Karpas-422 (cell line): ENCODE results near the gene F2RL3. TPM values are rescaled to one million over a fixed set of nuclear protein-coding genes. Genes with fewer than 3 reads are reported as not detected.
"Not testable (repeated sequence)": the region's sequence is repeated elsewhere in the genome, so short reads cannot be mapped to it uniquely, and the experiment has no call there.

Experiments
- DNase-seq: peaks from one replicate; pipeline ENCODE4 v3.0.0-alpha.2; 2015
- H2AFZ ChIP-seq: fragments of 200-600 bp; sonication (generic); 2 replicates; pipeline ENCODE4 v1.6.1; 2014; ENCODE audit warnings: antibody characterized with exemption, low read length, mixed read lengths
- H3K27ac ChIP-seq: fragments of 200-600 bp; sonication (generic); 2 replicates; pipeline ENCODE4 v1.5.1; 2014; ENCODE audit warnings: mild to moderate bottlenecking, low read length, moderate library complexity
- H3K27me3 ChIP-seq: fragments of 200-600 bp; sonication (generic); 2 replicates; pipeline ENCODE4 v1.6.1; 2014; ENCODE audit warnings: low read length, mixed read lengths
- H3K36me3 ChIP-seq: fragments of 200-600 bp; sonication (generic); 2 replicates; pipeline ENCODE4 v1.6.1; 2014; ENCODE audit warnings: low read length, mixed read lengths; ENCODE audit not compliant: insufficient read depth
- H3K4me1 ChIP-seq: fragments of 200-600 bp; sonication (generic); 2 replicates; pipeline ENCODE4 v1.6.1; 2014; ENCODE audit warnings: mild to moderate bottlenecking, low read length, mixed read lengths
- H3K4me2 ChIP-seq: fragments of 200-600 bp; sonication (generic); 2 replicates; pipeline ENCODE4 v1.6.1; 2014; ENCODE audit warnings: low read length, low read depth, mild to moderate bottlenecking; ENCODE audit not compliant: poor library complexity, severe bottlenecking
- H3K4me3 ChIP-seq: fragments of 200-600 bp; sonication (generic); 2 replicates; pipeline ENCODE4 v1.5.1; 2014; ENCODE audit warnings: mild to moderate bottlenecking, antibody characterized with exemption, low read length, mixed read lengths
- H3K79me2 ChIP-seq: fragments of 200-600 bp; sonication (generic); 2 replicates; pipeline ENCODE4 v1.6.1; 2014; ENCODE audit warnings: mild to moderate bottlenecking, low read length, mixed read lengths
- H3K9ac ChIP-seq: fragments of 200-600 bp; sonication (generic); 2 replicates; pipeline ENCODE4 v1.6.0; 2014; ENCODE audit warnings: low read length
- H3K9me2 ChIP-seq: fragments of 200-600 bp; sonication (generic), shearing (Covaris generic); replicated peaks from 2 replicates; pipeline ENCODE4 v1.6.0; 2014; ENCODE audit warnings: mild to moderate bottlenecking, low read length, moderate library complexity; ENCODE audit not compliant: insufficient read depth
- H3K9me3 ChIP-seq: fragments of 300-700, 200-600 bp; sonication (generic); 2 replicates; pipeline ENCODE4 v1.6.1; 2014; ENCODE audit warnings: low read length, mixed read lengths
- H4K20me1 ChIP-seq: fragments of 200-600 bp; sonication (generic); 2 replicates; pipeline ENCODE4 v1.6.1; 2014; ENCODE audit warnings: mild to moderate bottlenecking, antibody characterized with exemption, low read length, low read depth; ENCODE audit not compliant: insufficient read depth
- total RNA-seq: library from RNA; depleted of rRNA; stranded (reverse); fragments of >200 nt; shearing (Covaris generic); gene quantifications from 2 replicates; pipeline ENCODE4 v1.2.3, GENCODE V29; 2014; ENCODE audit warnings: low replicate concordance

The F2RL3 gene
- total RNA-seq, 1 experiment from 2014 or later: not detected

DNA sequence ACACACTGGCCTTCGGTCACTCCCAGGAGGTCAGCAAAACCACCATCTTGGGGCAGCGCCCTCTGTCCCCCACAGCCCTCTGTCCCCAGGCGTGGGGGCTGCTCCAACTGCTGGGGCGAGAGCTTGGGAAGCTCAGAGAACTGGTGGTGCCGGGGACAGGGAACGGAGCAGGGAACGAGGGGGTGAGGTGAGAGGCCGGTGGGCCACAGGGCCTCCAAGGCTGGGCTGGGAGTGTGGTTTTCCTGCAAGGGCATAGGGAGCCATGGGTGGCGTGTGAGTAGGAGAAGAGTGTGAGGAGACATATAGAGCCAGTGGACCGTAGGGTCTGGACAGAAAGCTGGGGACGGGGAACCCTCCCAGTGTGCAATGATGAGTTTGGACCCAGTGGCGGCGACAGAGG is 34.1 kb downstream of the F2RL3 start:
- Histone ChIP-seq H2AFZ (no peak overlapping the region), H3K9me2 (no peaks in the 10 kb centered on the region), H3K9me3 (no peaks in the 10 kb centered on the region), H3K27me3 (no peaks in the 10 kb centered on the region), H3K4me2 (no peak overlapping the region), H3K4me3 (no peak overlapping the region), H3K9ac (no peak overlapping the region), H3K4me1 (no peaks in the 10 kb centered on the region), H3K36me3 (no peaks in the 10 kb centered on the region), H3K79me2 (no peaks in the 10 kb centered on the region), H4K20me1 (no peaks in the 10 kb centered on the region), H3K27ac (no peak overlapping the region)
- no peak for DNase-seq

- no peaks in the 10 kb centered on the region for H3K4me1 ChIP-seq
- no peaks in the 10 kb centered on the region for H3K36me3 ChIP-seq
- H2AFZ ChIP-seq: no peak overlapping the region
- H3K9me2 ChIP-seq: no peaks in the 10 kb centered on the region
- DNase-seq: no peak
- no peak overlapping the region for H3K4me3 ChIP-seq
- no peaks in the 10 kb centered on the region for H3K27me3 ChIP-seq
- H4K20me1 ChIP-seq: no peaks in the 10 kb centered on the region
- no peak overlapping the region for H3K4me2 ChIP-seq
- no peak overlapping the region for H3K9ac ChIP-seq
- no peaks in the 10 kb centered on the region for H3K9me3 ChIP-seq
- no peak overlapping the region for H3K27ac ChIP-seq
- H3K79me2 ChIP-seq: no peaks in the 10 kb centered on the region
These were observed 39.1 kb downstream of the F2RL3 start for GRCh38 chr19:16927883-16928282.

- Histone ChIP-seq H4K20me1 (no peaks in the 10 kb centered on the region), H3K4me1 (no peaks in the 10 kb centered on the region), H3K27ac (no peak overlapping the region), H3K27me3 (no peaks in the 10 kb centered on the region), H3K4me3 (no peak overlapping the region), H3K4me2 (no peak overlapping the region), H3K79me2 (no peaks in the 10 kb centered on the region), H3K9me3 (no peaks in the 10 kb centered on the region; the same call in 1 of the 2 replicates), H3K9ac (no peak overlapping the region), H2AFZ (no peak overlapping the region), H3K9me2 (no peaks in the 10 kb centered on the region), H3K36me3 (no peaks in the 10 kb centered on the region)
- no peak for DNase-seq
These were observed 39.6 kb downstream of the F2RL3 start for GRCh38 chr19:16928351-16928750.

- no peaks in the 10 kb centered on the region for H3K79me2 ChIP-seq
- H4K20me1 ChIP-seq: no peaks in the 10 kb centered on the region
- H3K4me3 ChIP-seq: no peak overlapping the region
- H2AFZ ChIP-seq: no peak overlapping the region
- H3K4me1 ChIP-seq: no peaks in the 10 kb centered on the region
- no peak for DNase-seq
- H3K27ac ChIP-seq: no peak overlapping the region
- H3K9me3 ChIP-seq: peaks cover 6% of the 10 kb centered on the region; the same call in 1 of the 2 replicates
- H3K9me2 ChIP-seq: no peaks in the 10 kb centered on the region
- H3K9ac ChIP-seq: no peak overlapping the region
- no peak overlapping the region for H3K4me2 ChIP-seq
- H3K27me3 ChIP-seq: no peaks in the 10 kb centered on the region; the same call in 1 of the 2 replicates
- no peaks in the 10 kb centered on the region for H3K36me3 ChIP-seq
These were observed 40.1 kb downstream of the F2RL3 start for GRCh38 chr19:16928916-16929315.

GRCh38 chr19:16930753-16931152 is 42.0 kb downstream of the F2RL3 start:
- Histone ChIP-seq H3K27me3 (no peaks in the 10 kb centered on the region; the same call in 1 of the 2 replicates), H3K9me3 (peaks cover 10% of the 10 kb centered on the region; the same call in 1 of the 2 replicates), H3K4me3 (no peak overlapping the region), H3K79me2 (no peaks in the 10 kb centered on the region), H3K4me1 (no peaks in the 10 kb centered on the region), H3K36me3 (no peaks in the 10 kb centered on the region), H3K9me2 (no peaks in the 10 kb centered on the region), H3K9ac (no peak overlapping the region), H4K20me1 (no peaks in the 10 kb centered on the region), H2AFZ (no peak overlapping the region), H3K4me2 (no peak overlapping the region), H3K27ac (no peak overlapping the region)
- DNase-seq: no peak

DNA sequence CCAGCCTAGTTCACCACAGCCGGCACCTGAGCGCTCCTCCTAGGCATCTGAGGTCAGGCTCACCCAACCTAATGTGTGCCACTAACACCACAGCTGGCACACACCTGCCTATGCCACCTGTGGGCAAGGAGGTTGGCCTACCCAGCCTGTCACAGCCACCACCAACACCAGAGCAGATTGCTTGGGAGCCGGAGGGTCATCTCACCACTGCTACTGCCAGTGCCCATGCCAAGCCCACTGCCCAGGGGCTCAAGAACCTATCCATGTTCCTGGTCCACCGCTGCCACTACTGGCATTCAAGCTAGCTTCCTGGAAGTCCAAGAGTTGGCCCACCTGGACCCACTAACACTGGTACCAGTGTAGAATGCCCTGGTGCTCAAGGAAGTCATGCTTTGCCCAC is 42.5 kb downstream of the F2RL3 start:
- no peak overlapping the region for H3K27ac ChIP-seq
- H3K4me2 ChIP-seq: no peak overlapping the region
- no peak overlapping the region for H3K9ac ChIP-seq
- no peaks in the 10 kb centered on the region for H3K36me3 ChIP-seq
- no peaks in the 10 kb centered on the region; the same call in 1 of the 2 replicates for H3K27me3 ChIP-seq
- H4K20me1 ChIP-seq: no peaks in the 10 kb centered on the region
- no peaks in the 10 kb centered on the region for H3K4me1 ChIP-seq
- DNase-seq: no peak
- H2AFZ ChIP-seq: no peak overlapping the region
- no peaks in the 10 kb centered on the region for H3K79me2 ChIP-seq
- peaks cover 10% of the 10 kb centered on the region; the same call in 1 of the 2 replicates for H3K9me3 ChIP-seq
- no peaks in the 10 kb centered on the region for H3K9me2 ChIP-seq
- H3K4me3 ChIP-seq: no peak overlapping the region

- Histone ChIP-seq H3K9me2 (no peaks in the 10 kb centered on the region), H3K27ac (no peak overlapping the region), H3K4me3 (no peak overlapping the region), H2AFZ (no peak overlapping the region), H3K9me3 (peaks cover 10% of the 10 kb centered on the region; the same call in 1 of the 2 replicates), H3K4me2 (no peak overlapping the region), H3K27me3 (no peaks in the 10 kb centered on the region; the same call in 1 of the 2 replicates), H3K4me1 (no peaks in the 10 kb centered on the region), H4K20me1 (no peaks in the 10 kb centered on the region), H3K9ac (no peak overlapping the region), H3K36me3 (no peaks in the 10 kb centered on the region), H3K79me2 (no peaks in the 10 kb centered on the region)
- no peak for DNase-seq
These were observed 45.7 kb downstream of the F2RL3 start for GRCh38 chr19:16934489-16934888.

- Histone ChIP-seq H3K4me1 (no peaks in the 10 kb centered on the region), H3K4me2 (no peak overlapping the region), H3K9ac (no peak overlapping the region), H4K20me1 (no peaks in the 10 kb centered on the region), H3K36me3 (no peaks in the 10 kb centered on the region), H2AFZ (no peak overlapping the region), H3K9me2 (no peaks in the 10 kb centered on the region), H3K79me2 (no peaks in the 10 kb centered on the region), H3K27ac (no peak overlapping the region), H3K4me3 (no peak overlapping the region), H3K9me3 (peaks cover 10% of the 10 kb centered on the region; the same call in 1 of the 2 replicates), H3K27me3 (no peaks in the 10 kb centered on the region; the same call in 1 of the 2 replicates)
- DNase-seq: no peak
These were observed 48.1 kb downstream of the F2RL3 start for GRCh38 chr19:16936901-16937300.

DNA sequence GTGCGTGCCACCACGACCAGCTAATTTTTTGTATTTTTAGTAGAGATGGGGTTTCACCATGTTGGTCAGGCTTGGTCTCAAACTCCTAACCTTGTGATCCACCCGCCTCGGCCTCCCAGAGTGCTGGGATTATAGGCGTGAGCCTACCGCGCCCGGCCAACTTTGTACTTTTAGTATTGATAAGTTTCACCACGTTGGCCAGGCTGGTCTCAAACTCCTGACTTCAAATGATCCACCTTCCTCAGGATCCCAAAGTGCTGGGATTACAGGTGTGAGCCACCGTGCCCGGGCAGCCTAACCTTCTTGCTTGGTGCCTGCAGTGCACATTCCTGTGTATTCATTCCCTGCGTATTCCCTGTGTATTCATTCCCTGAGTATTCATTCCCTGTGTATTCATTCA is 49.0 kb downstream of the F2RL3 start:
- not testable (repeated sequence) for DNase-seq, H3K36me3 ChIP-seq, H3K9me2 ChIP-seq, H3K27ac ChIP-seq, H4K20me1 ChIP-seq, H3K4me1 ChIP-seq, H3K27me3 ChIP-seq, H2AFZ ChIP-seq, H3K4me2 ChIP-seq, H3K9ac ChIP-seq, H3K4me3 ChIP-seq, H3K79me2 ChIP-seq
- H3K9me3 ChIP-seq: peaks cover 10% of the 10 kb centered on the region; the same call in 1 of the 2 replicates
